ENCODE data around the gene ESF1. TPM values are rescaled to one million over a fixed set of nuclear protein-coding genes. Genes with fewer than 3 reads are reported as not detected.

ESF1 gene
- total and polyA plus RNA-seq, 7 donors: 9.0 to 22.8 (median 18.9) TPM

GRCh38 chr20:13708234-13708633, 76.5 kb downstream of the ESF1 start:
- 85 to 89% (median 86%) methylated on average over 1 of the region's 1 CpG for WGBS, 3 donors
- no peaks in the 10 kb centered on the region for H3K4me1 ChIP-seq
- H3K36me3 ChIP-seq (ENCODE audit: insufficient read depth in 1 of 2, low read depth in 1 of 2): peaks cover 0 to 10% of the 10 kb centered on the region in 2 donors
- DNase-seq (no peak), ATAC-seq (no peak)
- intact Hi-C loops (cut with DNase I): no loop called here
- no peak overlapping the region for H3K4me3 ChIP-seq
- H3K27me3 ChIP-seq (ENCODE audit: insufficient read depth in 3 of 3, low read length in 2 of 3): no peaks in the 10 kb centered on the region
- no peak for TF ChIP-seq CTCF (IDR thresholded peaks at IDR 0.05)
- peaks cover 6% of the 10 kb centered on the region for H3K9me3 ChIP-seq
- H3K27ac ChIP-seq: no peak overlapping the region

- no peak for TF ChIP-seq CTCF (IDR thresholded peaks at IDR 0.05)
- intact Hi-C loops (cut with DNase I): no loop called here
- H3K9me3 ChIP-seq: no peaks in the 10 kb centered on the region
- no peak for DNase-seq
- ATAC-seq: no peak
- no peaks in the 10 kb centered on the region for H3K27me3 ChIP-seq (ENCODE audit: insufficient read depth in 3 of 3, low read length in 2 of 3)
- no peaks in the 10 kb centered on the region for H3K4me1 ChIP-seq
- H3K27ac ChIP-seq: no peak overlapping the region
- no peaks in the 10 kb centered on the region for H3K36me3 ChIP-seq (ENCODE audit: insufficient read depth in 1 of 2, low read depth in 1 of 2)
- WGBS, 3 donors: 78 to 79% (median 78%) methylated on average over 9 of the region's 9 CpGs
- no peak overlapping the region for H3K4me3 ChIP-seq
Measured at GRCh38 chr20:13703265-13703664, 81.5 kb downstream of the ESF1 start.

- no peak for TF ChIP-seq CTCF (IDR thresholded peaks at IDR 0.05)
- DNase-seq: no peak
- H3K27ac ChIP-seq: no peak overlapping the region
- H3K36me3 ChIP-seq (ENCODE audit: insufficient read depth in 1 of 2, low read depth in 1 of 2): no peaks in the 10 kb centered on the region
- H3K4me1 ChIP-seq: no peaks in the 10 kb centered on the region
- H3K27me3 ChIP-seq (ENCODE audit: insufficient read depth in 3 of 3, low read length in 2 of 3): no peaks in the 10 kb centered on the region
- no peaks in the 10 kb centered on the region for H3K9me3 ChIP-seq
- H3K4me3 ChIP-seq: no peak overlapping the region
- no peak for ATAC-seq
- intact Hi-C loops (cut with DNase I): no loop called here
Measured at GRCh38 chr20:13701486-13701885, 83.2 kb downstream of the ESF1 start.

GRCh38 chr20:13700761-13701160, 84.0 kb downstream of the ESF1 start:
- Histone ChIP-seq H3K4me1 (no peaks in the 10 kb centered on the region), H3K36me3 (ENCODE audit: insufficient read depth in 1 of 2, low read depth in 1 of 2) (no peaks in the 10 kb centered on the region), H3K4me3 (no peak overlapping the region), H3K27me3 (ENCODE audit: insufficient read depth in 3 of 3, low read length in 2 of 3) (no peaks in the 10 kb centered on the region), H3K27ac (no peak overlapping the region), H3K9me3 (no peaks in the 10 kb centered on the region)
- TF ChIP-seq CTCF (IDR thresholded peaks at IDR 0.05): no peak
- no peak for DNase-seq
- intact Hi-C loops (cut with DNase I): no loop called here
- ATAC-seq: no peak

GRCh38 chr20:13694420-13695150, 90.1 kb downstream of the ESF1 start:
- H3K27ac ChIP-seq: no peak overlapping the region
- no peak overlapping the region for H3K4me3 ChIP-seq
- no peaks in the 10 kb centered on the region for H3K36me3 ChIP-seq (ENCODE audit: insufficient read depth in 1 of 2, low read depth in 1 of 2)
- DNase-seq (no peak), ATAC-seq (no peak)
- no peaks in the 10 kb centered on the region for H3K4me1 ChIP-seq
- intact Hi-C loops (cut with DNase I): no loop called here
- H3K9me3 ChIP-seq: no peaks in the 10 kb centered on the region
- no peak for TF ChIP-seq CTCF (IDR thresholded peaks at IDR 0.05)
- no peaks in the 10 kb centered on the region for H3K27me3 ChIP-seq (ENCODE audit: insufficient read depth in 3 of 3, low read length in 2 of 3)
- WGBS, 3 donors: 72 to 81% (median 75%) methylated on average over 8 of the region's 8 CpGs
